Duodenal mucosa (tissue), 2 donors: ENCODE measurements around the gene MAP1LC3B2.
A peak's percentile ranks its signal among the peaks of the same experiment; 100 is the strongest.
"Not testable (repeated sequence)": the region's sequence is repeated elsewhere in the genome, so short reads cannot be mapped to it uniquely, and the experiment has no call there.

Source experiments
- H3K27ac ChIP-seq: one replicate; pipeline ENCODE4 v1.7.0; 2013; ENCODE audit warnings: low read depth, low read length
- H3K27me3 ChIP-seq, 2 donors: one replicate each; pipeline ENCODE4 v1.7.0; 2013; ENCODE audit warnings: low read length in 2 of 2, control low read depth in 1 of 2; ENCODE audit not compliant: insufficient read depth in 2 of 2, control insufficient read depth in 1 of 2
- H3K36me3 ChIP-seq, 2 donors: one replicate each; pipeline ENCODE4 v1.7.0; 2013; ENCODE audit warnings: low read length in 2 of 2, control low read depth in 1 of 2; ENCODE audit not compliant: insufficient read depth in 2 of 2, control insufficient read depth in 1 of 2
- H3K4me1 ChIP-seq, 2 donors: one replicate each; pipeline ENCODE4 v1.7.0; 2013; ENCODE audit warnings: low read length in 2 of 2, control low read depth in 1 of 2; ENCODE audit not compliant: insufficient read depth in 2 of 2, control insufficient read depth in 1 of 2
- H3K4me3 ChIP-seq, 2 donors: one replicate each; pipeline ENCODE4 v1.7.0; 2013; ENCODE audit warnings: low read length in 2 of 2, low read depth in 1 of 2
- H3K9ac ChIP-seq, 2 donors: one replicate each; pipeline ENCODE4 v1.7.0; 2013; ENCODE audit warnings: low read length in 2 of 2, low read depth in 1 of 2
- H3K9me3 ChIP-seq, 2 donors: one replicate each; pipeline ENCODE4 v1.7.0; 2013; ENCODE audit warnings: low read length in 2 of 2, control low read depth in 1 of 2; ENCODE audit not compliant: control insufficient read depth in 1 of 2

The MAP1LC3B2 gene

DNA sequence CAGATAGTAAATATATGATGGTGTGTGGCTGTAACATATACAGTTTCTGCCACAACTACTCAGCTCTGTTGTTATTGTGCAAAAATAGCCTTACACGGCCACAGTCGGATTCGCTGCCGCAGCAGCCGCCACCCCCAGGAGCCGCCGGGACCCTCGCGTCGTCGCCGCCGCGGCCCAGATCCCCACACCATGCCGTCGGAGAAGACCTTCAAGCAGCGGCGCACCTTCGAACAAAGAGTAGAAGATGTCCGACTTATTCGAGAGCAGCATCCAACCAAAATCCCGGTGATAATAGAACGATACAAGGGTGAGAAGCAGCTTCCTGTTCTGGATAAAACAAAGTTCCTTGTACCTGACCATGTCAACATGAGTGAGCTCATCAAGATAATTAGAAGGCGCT is 16.6 kb downstream of the MAP1LC3B2 start:
- H3K27ac ChIP-seq, H3K4me1 ChIP-seq, H3K4me3 ChIP-seq, H3K9me3 ChIP-seq, H3K36me3 ChIP-seq, H3K27me3 ChIP-seq, H3K9ac ChIP-seq: not testable (repeated sequence)

- Histone ChIP-seq H3K4me3 (no peak overlapping the region), H3K9me3 (no peaks in the 10 kb centered on the region)
Measured at GRCh38 chr12:116577154-116577561, 18.0 kb downstream of the MAP1LC3B2 start.

GRCh38 chr12:116578051-116578450 is 18.9 kb downstream of the MAP1LC3B2 start:
- H3K9me3 ChIP-seq: no peaks in the 10 kb centered on the region
- no peaks in the 10 kb centered on the region for H3K36me3 ChIP-seq
- H3K27me3 ChIP-seq: no peaks in the 10 kb centered on the region
- H3K27ac ChIP-seq: no peak overlapping the region
- no peak overlapping the region for H3K9ac ChIP-seq
- H3K4me3 ChIP-seq: no peak overlapping the region
- no peaks in the 10 kb centered on the region for H3K4me1 ChIP-seq

More at GRCh38 chr12:116577154-116577561, 18.0 kb downstream of the MAP1LC3B2 start:
- no peaks in the 10 kb centered on the region for H3K27me3 ChIP-seq
- no peaks in the 10 kb centered on the region for H3K4me1 ChIP-seq
- H3K36me3 ChIP-seq: no peaks in the 10 kb centered on the region
- H3K9ac ChIP-seq: no peak overlapping the region
- H3K27ac ChIP-seq: no peak overlapping the region

- Histone ChIP-seq H3K9ac (no peak overlapping the region), H3K27ac (no peak overlapping the region), H3K9me3 (peaks cover 7 to 8% of the 10 kb centered on the region in 2 donors), H3K27me3 (no peaks in the 10 kb centered on the region), H3K36me3 (no peaks in the 10 kb centered on the region), H3K4me1 (peaks cover 6 to 8% of the 10 kb centered on the region in 2 donors), H3K4me3 (no peak overlapping the region)
Measured at GRCh38 chr12:116582610-116583009, 23.4 kb downstream of the MAP1LC3B2 start.

- Histone ChIP-seq H3K27me3 (no peaks in the 10 kb centered on the region), H3K9ac (no peak overlapping the region), H3K27ac (no peak overlapping the region)
Measured at GRCh38 chr12:116583129-116583694, 24.0 kb downstream of the MAP1LC3B2 start.

DNA sequence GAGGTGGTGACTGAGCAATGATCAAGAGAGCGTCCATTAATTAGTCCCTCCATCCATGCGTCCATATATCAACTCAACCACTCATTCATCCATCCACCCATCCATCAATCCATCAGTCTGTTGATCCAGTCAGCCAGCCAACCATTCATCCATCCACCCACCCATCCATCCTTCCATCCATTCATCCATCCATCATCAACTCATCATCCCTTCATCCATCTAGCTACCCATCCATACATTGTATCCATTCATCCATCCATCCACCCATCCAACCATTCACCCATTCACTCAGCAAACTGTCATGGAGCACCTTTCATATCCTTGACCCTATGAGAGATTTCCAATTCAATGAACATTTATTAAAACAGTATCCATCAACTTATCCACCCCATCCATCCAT is 28.1 kb downstream of the MAP1LC3B2 start:
- H3K27me3 ChIP-seq: no peaks in the 10 kb centered on the region
- no peak overlapping the region for H3K9ac ChIP-seq
- no peaks in the 10 kb centered on the region for H3K36me3 ChIP-seq
- no peak overlapping the region for H3K27ac ChIP-seq
- H3K9me3 ChIP-seq: peaks cover 7 to 8% of the 10 kb centered on the region in 2 donors
- peaks cover 12 to 16% of the 10 kb centered on the region in 2 donors for H3K4me1 ChIP-seq
- no peak overlapping the region for H3K4me3 ChIP-seq

More at GRCh38 chr12:116583129-116583694, 24.0 kb downstream of the MAP1LC3B2 start:
- no peak overlapping the region for H3K4me3 ChIP-seq
- H3K4me1 ChIP-seq: peaks cover 6 to 8% of the 10 kb centered on the region in 2 donors
- H3K36me3 ChIP-seq: no peaks in the 10 kb centered on the region
- peaks cover 7 to 8% of the 10 kb centered on the region in 2 donors for H3K9me3 ChIP-seq

DNA sequence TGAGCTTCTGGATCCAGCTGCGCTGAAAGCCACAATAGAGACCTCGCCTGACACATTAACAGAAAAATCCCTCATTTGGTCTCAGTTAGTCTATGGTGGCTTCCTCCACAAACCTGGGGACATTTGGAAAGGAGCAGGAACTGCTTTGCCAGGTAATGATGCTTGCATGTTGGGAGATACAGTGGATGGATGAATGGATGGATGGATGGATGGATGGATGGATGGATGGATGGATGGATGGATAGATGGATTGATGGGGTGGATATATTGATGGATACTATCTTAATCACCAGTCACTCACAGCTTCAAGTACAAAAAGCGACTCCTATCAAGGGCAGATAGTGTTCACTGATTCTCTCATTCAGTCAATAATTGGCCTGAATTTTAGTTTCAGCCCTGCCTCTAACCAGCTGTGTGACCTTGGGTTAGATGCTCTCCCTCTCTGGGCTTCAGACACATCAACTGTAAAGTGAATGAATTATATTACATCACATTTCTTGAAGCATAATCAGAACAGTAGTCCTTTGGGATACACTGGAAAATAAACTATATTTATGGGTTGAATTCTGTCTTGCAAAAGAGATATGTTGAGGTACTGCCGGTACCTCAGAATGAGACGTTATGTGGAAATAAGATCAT is 29.3 kb downstream of the MAP1LC3B2 start:
- H3K9ac ChIP-seq: no peak overlapping the region
- H3K4me1 ChIP-seq: peaks cover 17 to 21% of the 10 kb centered on the region in 2 donors
- H3K9me3 ChIP-seq: peaks cover 7 to 8% of the 10 kb centered on the region in 2 donors

GRCh38 chr12:116589581-116589980 is 30.4 kb downstream of the MAP1LC3B2 start:
- Histone ChIP-seq H3K9me3 (peaks cover 5 to 7% of the 10 kb centered on the region in 2 donors), H3K27me3 (no peaks in the 10 kb centered on the region), H3K4me1 (peaks cover 17 to 21% of the 10 kb centered on the region in 2 donors), H3K4me3 (no peak overlapping the region), H3K9ac (no peak overlapping the region), H3K27ac (no peak overlapping the region), H3K36me3 (no peaks in the 10 kb centered on the region)

More for the DNA sequence above, 29.3 kb downstream of the MAP1LC3B2 start:
- no peak overlapping the region for H3K4me3 ChIP-seq
- H3K36me3 ChIP-seq: no peaks in the 10 kb centered on the region
- H3K27ac ChIP-seq: no peak overlapping the region
- no peaks in the 10 kb centered on the region for H3K27me3 ChIP-seq

DNA sequence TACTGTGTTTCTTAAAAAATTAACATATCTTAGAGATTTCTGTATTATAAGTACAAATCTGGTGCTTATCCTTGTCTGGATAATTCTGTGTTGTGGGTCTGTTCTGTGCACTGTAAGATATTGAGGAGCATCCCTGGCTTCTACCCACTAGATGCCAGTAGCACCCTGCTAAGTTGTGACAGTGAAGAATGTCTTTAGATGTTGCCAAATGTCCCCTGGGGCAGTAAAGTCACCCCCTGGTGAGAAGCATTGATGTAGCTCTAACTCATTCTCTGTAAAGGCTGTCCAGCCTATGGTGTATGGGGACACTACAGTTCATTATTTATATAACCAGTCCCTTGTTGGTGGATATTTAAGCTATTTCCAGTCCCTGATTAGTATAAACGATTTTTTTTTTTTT is 31.4 kb downstream of the MAP1LC3B2 start:
- H3K27me3 ChIP-seq: no peaks in the 10 kb centered on the region
- no peaks in the 10 kb centered on the region for H3K36me3 ChIP-seq

GRCh38 chr12:116591855-116592637 is 32.9 kb downstream of the MAP1LC3B2 start:
- peaks cover 11 to 14% of the 10 kb centered on the region in 2 donors for H3K4me1 ChIP-seq
- no peaks in the 10 kb centered on the region for H3K36me3 ChIP-seq
- H3K4me3 ChIP-seq: no peak overlapping the region
- H3K9ac ChIP-seq: no peak overlapping the region
- H3K9me3 ChIP-seq: no peaks in the 10 kb centered on the region
- peak overlapping the region; percentile 11 for H3K27ac ChIP-seq
- no peaks in the 10 kb centered on the region for H3K27me3 ChIP-seq

More for the DNA sequence above, 31.4 kb downstream of the MAP1LC3B2 start:
- Histone ChIP-seq H3K9ac (no peak overlapping the region), H3K27ac (no peak overlapping the region), H3K4me1 (peaks cover 17 to 21% of the 10 kb centered on the region in 2 donors), H3K9me3 (no peaks in the 10 kb centered on the region), H3K4me3 (no peak overlapping the region)
